HepG2 (cell line): ENCODE measurements around the gene EDC3. TPM values are rescaled to one million over a fixed set of nuclear protein-coding genes. Genes with fewer than 3 reads are reported as not detected.

Experiments used
- ATAC-seq: fragments of 200-7000 bp; cut with Tn5 transposase; 3 replicates; pipeline ENCODE4 v1.9.1; 2020; ENCODE audit warnings: mild to moderate bottlenecking, moderate library complexity
- BruUV-seq: library from RNA; stranded (reverse); fragments of 400-500 nt; replicated peaks from 2 replicates; lab custom pipeline; 2021; lab: Mats Ljungman, UMichigan
- CTCF ChIA-PET: fragments of 300-600 bp; formaldehyde crosslinking; extraction: SDS; loops from one replicate; lab custom pipeline; 2021; ENCODE audit warnings: low total read pairs, inconsistent platforms, low intra/inter-chr PET ratio; lab: Yijun Ruan, JAX
- POLR2A ChIA-PET: fragments of 350-600 bp; sonication (Branson Sonifier 250); formaldehyde crosslinking; loops from one replicate; lab custom pipeline; 2020; ENCODE audit warnings: antibody characterized with exemption, inconsistent platforms; lab: Yijun Ruan, JAX
- DNase-seq: peaks from one replicate; pipeline ENCODE4 v3.0.0-alpha.2; 2015; ENCODE audit warnings: low spot score
- FAIRE-seq: peaks from 3 replicates; lab custom pipeline; 2011; peaks lifted over from hg19 to GRCh38; lab: Jason Lieb, UNC
- H2AFZ ChIP-seq: one replicate; pipeline ENCODE4 v1.6.1; 2011; ENCODE audit warnings: low read length, inconsistent platforms
- H3K27ac ChIP-seq: fragments of 300-600 bp; 3 replicates; pipeline ENCODE4 v1.8.0; 2011; ENCODE audit warnings: mixed run types, mild to moderate bottlenecking, mixed read lengths, low read length, inconsistent platforms; ENCODE audit not compliant: insufficient read depth; ENCODE audit errors: extremely low read length
- H3K27me3 ChIP-seq, 2 experiments: fragments of 200-600 bp in 1 of 2; 2 replicates in 1 of 2; 3 replicates in 1 of 2; pipeline versions ENCODE4 v1.6.0 to v1.8.0; 2011; ENCODE audit warnings: low read length in 2 of 2, mild to moderate bottlenecking in 2 of 2, moderate library complexity in 2 of 2, inconsistent platforms in 1 of 2; ENCODE audit not compliant: insufficient read depth in 2 of 2, control insufficient read depth in 1 of 2
- H3K36me3 ChIP-seq, 2 experiments: fragments of 200-600 bp in 1 of 2; replicated peaks in 1 of 2; 2 replicates in 1 of 2; 3 replicates in 1 of 2; pipeline versions ENCODE4 v1.5.1 to v1.8.0; 2011; ENCODE audit warnings: low read length in 2 of 2, inconsistent platforms in 1 of 2; ENCODE audit not compliant: insufficient read depth in 2 of 2, control insufficient read depth in 1 of 2
- H3K4me1 ChIP-seq: 2 replicates; pipeline ENCODE4 v1.5.1; 2012; ENCODE audit warnings: low read length, inconsistent platforms; ENCODE audit not compliant: insufficient read depth
- H3K4me2 ChIP-seq: 2 replicates; pipeline ENCODE4 v1.6.0; 2011; ENCODE audit warnings: low read depth, low read length, inconsistent platforms
- H3K4me3 ChIP-seq, 3 experiments: fragments of 200-600 bp in 1 of 3; sonication (generic), shearing (Covaris generic) in 1 of 3; replicated peaks in 1 of 3; 2 replicates each; pipeline ENCODE4 v1.5.1; 2011 to 2016; ENCODE audit warnings: low read length in 3 of 3, inconsistent platforms in 2 of 3, low read depth in 2 of 3, mild to moderate bottlenecking in 2 of 3, control low read depth in 1 of 3, mixed read lengths in 1 of 3; ENCODE audit not compliant: insufficient read depth in 1 of 3
- H3K79me2 ChIP-seq: one replicate; pipeline ENCODE4 v1.6.1; 2011; ENCODE audit warnings: low read length, inconsistent platforms; ENCODE audit not compliant: insufficient read depth
- H3K9ac ChIP-seq: 2 replicates; pipeline ENCODE4 v1.6.0; 2011; ENCODE audit warnings: mild to moderate bottlenecking, low read depth, low read length, inconsistent platforms; ENCODE audit not compliant: insufficient read depth
- H3K9me3 ChIP-seq: 2 replicates; pipeline ENCODE4 v1.5.1; 2012; ENCODE audit warnings: mild to moderate bottlenecking, low read length
- H4K20me1 ChIP-seq: 2 replicates; pipeline ENCODE4 v1.6.0; 2011; ENCODE audit warnings: inconsistent platforms, mild to moderate bottlenecking, low read length, moderate library complexity; ENCODE audit not compliant: insufficient read depth
- AHR ChIP-seq: IDR thresholded peaks from 2 replicates; pipeline ENCODE4 v1.6.1; 2018; ENCODE audit warnings: missing genetic modification reagents, missing compliant biosample characterization
- CBX2 ChIP-seq, 2 experiments: fragments of 200-600 bp in 1 of 2; sonication (generic); formaldehyde crosslinking in 1 of 2; IDR thresholded peaks; 2 replicates each; pipeline versions ENCODE4 v1.7.0 to v1.8.1; 2018 to 2022; ENCODE audit warnings: low read depth in 2 of 2, low read length in 1 of 2, mild to moderate bottlenecking in 1 of 2, missing genetic modification reagents in 1 of 2
- CEBPG ChIP-seq: IDR thresholded peaks from 2 replicates; pipeline ENCODE4 v1.6.1; 2016
- HMG20B ChIP-seq: conservative IDR thresholded peaks from 2 replicates; pipeline ENCODE4 v1.6.1; 2016; ENCODE audit warnings: missing genetic modification reagents, missing compliant biosample characterization
- HNF4A ChIP-seq: sonication (generic); formaldehyde crosslinking; IDR thresholded peaks from 2 replicates; pipeline ENCODE4 v1.4.0; 2020; ENCODE audit warnings: missing genetic modification reagents
- POLR2A ChIP-seq, 2 experiments: IDR thresholded peaks; 2 replicates each; pipeline ENCODE4 v1.6.1; 2011; ENCODE audit warnings: low read depth in 2 of 2, low read length in 2 of 2, mild to moderate bottlenecking in 1 of 2, moderate library complexity in 1 of 2; ENCODE audit not compliant: insufficient read depth in 1 of 2
- RXRB ChIP-seq: IDR thresholded peaks from 2 replicates; pipeline ENCODE4 v1.6.1; 2016; ENCODE audit warnings: borderline replicate concordance, missing genetic modification reagents, missing compliant biosample characterization
- ZNF143 ChIP-seq: sonication (generic); formaldehyde crosslinking; IDR thresholded peaks from 2 replicates; pipeline ENCODE4 v1.4.0; 2020; ENCODE audit warnings: missing genetic modification reagents
- ZNF550 ChIP-seq: sonication (generic); formaldehyde crosslinking; IDR thresholded peaks from 2 replicates; pipeline ENCODE4 v1.4.0; 2020; ENCODE audit warnings: mild to moderate bottlenecking, missing genetic modification reagents, borderline replicate concordance
- ZNF713 ChIP-seq: sonication (generic); formaldehyde crosslinking; IDR thresholded peaks from 2 replicates; pipeline ENCODE4 v1.4.0; 2020; ENCODE audit warnings: mild to moderate bottlenecking, missing genetic modification reagents
- ZNF883 ChIP-seq: sonication (generic); formaldehyde crosslinking; IDR thresholded peaks from 2 replicates; pipeline ENCODE4 v1.5.1; 2020; ENCODE audit warnings: mild to moderate bottlenecking, missing genetic modification reagents; ENCODE audit errors: not compliant biosample characterization
- WGBS: methylation state at CpG from one replicate; pipeline ENCODE4 v1.1.6; 2017; ENCODE audit warnings: low lambda C conversion rate; 5-methylcytosine and 5-hydroxymethylcytosine counted together
- in situ Hi-C: cut with HindIII; loops from 2 replicates; pipeline ENCODE4 v1.10.0; 2017; ENCODE audit warnings: low pct_unique_long_range_greater_than_20kb; ENCODE audit not compliant: extremely low pct_ligation_motif_present
- intact Hi-C: fragments of 100-400 bp; cut with micrococcal nuclease; formaldehyde crosslinking; loops from one replicate; pipeline ENCODE4 v1.10.0; 2022; ENCODE audit not compliant: unreplicated experiment
- polyA plus RNA-seq, 8 experiments: library from polyadenylated mRNA; depleted of rRNA in 3 of 8; stranded (reverse) in 7 of 8; unstranded in 1 of 8; fragments of >200 nt; fragmentation: Illumina TruSeq in 4 of 8; extraction: Trizol in 4 of 8; gene quantifications; 2 replicates each; pipeline versions ENCODE4 v1.2.1 to v1.2.3, GENCODE V29; 2011 to 2016; ENCODE audit warnings: low read depth in 4 of 8, missing spikeins in 1 of 8, mixed read lengths in 1 of 8; ENCODE audit not compliant: insufficient read depth in 1 of 8
- total RNA-seq, 5 experiments: library from RNA; depleted of rRNA; stranded (reverse); fragments of >200 nt; fragmentation: Illumina TruSeq; extraction: Trizol; gene quantifications; 2 replicates each; pipeline ENCODE4 v1.2.3, GENCODE V29; 2016; ENCODE audit warnings: low read depth in 1 of 5
- TF ChIP-seq, protein P1 (sequence below): sonication (generic); formaldehyde crosslinking; IDR thresholded peaks from 2 replicates; pipeline ENCODE4 v1.4.0; 2020; ENCODE audit warnings: missing genetic modification reagents
- TF ChIP-seq, protein P2 (sequence below): sonication (generic); formaldehyde crosslinking; IDR thresholded peaks from 2 replicates; pipeline ENCODE4 v1.5.1; 2020; ENCODE audit warnings: missing genetic modification reagents, mild to moderate bottlenecking, borderline replicate concordance
- TF ChIP-seq, protein P3 (sequence below): sonication (generic); formaldehyde crosslinking; IDR thresholded peaks from 2 replicates; pipeline ENCODE4 v1.4.0; 2020; ENCODE audit warnings: missing genetic modification reagents
- TF ChIP-seq, protein P4 (sequence below): sonication (generic); formaldehyde crosslinking; IDR thresholded peaks from 2 replicates; pipeline ENCODE4 v1.4.0; 2020; ENCODE audit warnings: mild to moderate bottlenecking, missing genetic modification reagents

The EDC3 gene
- total and polyA plus RNA-seq, 2 of the 13 experiments (the other 11 are each of a cell fraction or from before 2014, with no cell fraction given): 17.4 to 32.0 TPM

DNA sequence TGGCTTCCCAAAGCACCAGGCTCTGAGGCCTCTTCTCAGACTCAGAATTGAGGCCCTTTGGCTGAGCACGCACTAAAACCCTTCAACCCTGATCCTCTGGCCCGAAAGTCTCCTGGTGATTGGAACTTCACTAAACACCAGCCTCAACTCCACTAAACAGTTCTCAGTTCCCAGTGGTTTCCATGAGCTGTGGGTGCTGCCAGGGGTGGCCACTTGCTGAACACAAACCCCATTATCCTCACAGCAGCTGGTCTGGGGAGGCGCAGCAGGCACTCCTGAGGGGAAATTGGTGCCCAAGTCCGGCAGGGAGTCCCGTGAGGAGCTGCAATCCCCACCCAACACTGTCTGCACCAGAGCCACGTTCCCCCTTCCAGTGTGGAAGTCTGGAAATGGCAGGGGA is 84.0 kb downstream of the EDC3 start:
- WGBS: 79% methylated on average over 2 of the region's 6 CpGs
- ChIA-PET POLR2A (interaction anchor here (6.9 kb wide), 1 partner anchor 13 kb away, joined by 52 read pairs; no protein-coding TSS in a partner anchor), CTCF (no interaction called here)
- H3K79me2 ChIP-seq: peaks cover 11% of the 10 kb centered on the region
- H3K4me1 ChIP-seq: peaks cover 13% of the 10 kb centered on the region
- H2AFZ ChIP-seq: no peak overlapping the region
- H4K20me1 ChIP-seq: peaks cover 5% of the 10 kb centered on the region
- peaks cover 10 to 56% of the 10 kb centered on the region in 2 experiments for H3K27me3 ChIP-seq
- DNase-seq: no peak
- no peaks in the 10 kb centered on the region for H3K9me3 ChIP-seq
- no peaks in the 10 kb centered on the region for H3K36me3 ChIP-seq
- H3K27ac ChIP-seq: no peak overlapping the region
- ATAC-seq: no peak
- H3K9ac ChIP-seq: no peak overlapping the region
- BruUV-seq: no TSS peak
- in situ Hi-C loops (no loop called here), intact Hi-C loops (no loop called here)
- FAIRE-seq: no peak
- no peak overlapping the region for H3K4me2 ChIP-seq
- no peak overlapping the region for H3K4me3 ChIP-seq
- TF ChIP-seq POLR2A (IDR thresholded peaks at IDR 0.05; ENCODE audit: insufficient read depth in 1 of 2, low read depth in 2 of 2, low read length in 2 of 2) (no peak), HNF4A (CRISPR knock-in tag) (no peak), CEBPG (CRISPR knock-in tag) (no peak), ZNF883 (no peak), ZNF550 (CRISPR knock-in tag) (no peak), ZNF713 (CRISPR knock-in tag) (no peak), RXRB (no peak), ZNF143 (no peak), HMG20B (CRISPR knock-in tag) (no peak), AHR (CRISPR knock-in tag) (no peak), CBX2 (IDR thresholded peaks at IDR 0.05; ENCODE audit: low read depth, low read length) (no peak), CBX2 (CRISPR knock-in tag; IDR thresholded peaks at IDR 0.05; ENCODE audit: low read depth) (no peak)
- TF ChIP-seq, protein P1, sequence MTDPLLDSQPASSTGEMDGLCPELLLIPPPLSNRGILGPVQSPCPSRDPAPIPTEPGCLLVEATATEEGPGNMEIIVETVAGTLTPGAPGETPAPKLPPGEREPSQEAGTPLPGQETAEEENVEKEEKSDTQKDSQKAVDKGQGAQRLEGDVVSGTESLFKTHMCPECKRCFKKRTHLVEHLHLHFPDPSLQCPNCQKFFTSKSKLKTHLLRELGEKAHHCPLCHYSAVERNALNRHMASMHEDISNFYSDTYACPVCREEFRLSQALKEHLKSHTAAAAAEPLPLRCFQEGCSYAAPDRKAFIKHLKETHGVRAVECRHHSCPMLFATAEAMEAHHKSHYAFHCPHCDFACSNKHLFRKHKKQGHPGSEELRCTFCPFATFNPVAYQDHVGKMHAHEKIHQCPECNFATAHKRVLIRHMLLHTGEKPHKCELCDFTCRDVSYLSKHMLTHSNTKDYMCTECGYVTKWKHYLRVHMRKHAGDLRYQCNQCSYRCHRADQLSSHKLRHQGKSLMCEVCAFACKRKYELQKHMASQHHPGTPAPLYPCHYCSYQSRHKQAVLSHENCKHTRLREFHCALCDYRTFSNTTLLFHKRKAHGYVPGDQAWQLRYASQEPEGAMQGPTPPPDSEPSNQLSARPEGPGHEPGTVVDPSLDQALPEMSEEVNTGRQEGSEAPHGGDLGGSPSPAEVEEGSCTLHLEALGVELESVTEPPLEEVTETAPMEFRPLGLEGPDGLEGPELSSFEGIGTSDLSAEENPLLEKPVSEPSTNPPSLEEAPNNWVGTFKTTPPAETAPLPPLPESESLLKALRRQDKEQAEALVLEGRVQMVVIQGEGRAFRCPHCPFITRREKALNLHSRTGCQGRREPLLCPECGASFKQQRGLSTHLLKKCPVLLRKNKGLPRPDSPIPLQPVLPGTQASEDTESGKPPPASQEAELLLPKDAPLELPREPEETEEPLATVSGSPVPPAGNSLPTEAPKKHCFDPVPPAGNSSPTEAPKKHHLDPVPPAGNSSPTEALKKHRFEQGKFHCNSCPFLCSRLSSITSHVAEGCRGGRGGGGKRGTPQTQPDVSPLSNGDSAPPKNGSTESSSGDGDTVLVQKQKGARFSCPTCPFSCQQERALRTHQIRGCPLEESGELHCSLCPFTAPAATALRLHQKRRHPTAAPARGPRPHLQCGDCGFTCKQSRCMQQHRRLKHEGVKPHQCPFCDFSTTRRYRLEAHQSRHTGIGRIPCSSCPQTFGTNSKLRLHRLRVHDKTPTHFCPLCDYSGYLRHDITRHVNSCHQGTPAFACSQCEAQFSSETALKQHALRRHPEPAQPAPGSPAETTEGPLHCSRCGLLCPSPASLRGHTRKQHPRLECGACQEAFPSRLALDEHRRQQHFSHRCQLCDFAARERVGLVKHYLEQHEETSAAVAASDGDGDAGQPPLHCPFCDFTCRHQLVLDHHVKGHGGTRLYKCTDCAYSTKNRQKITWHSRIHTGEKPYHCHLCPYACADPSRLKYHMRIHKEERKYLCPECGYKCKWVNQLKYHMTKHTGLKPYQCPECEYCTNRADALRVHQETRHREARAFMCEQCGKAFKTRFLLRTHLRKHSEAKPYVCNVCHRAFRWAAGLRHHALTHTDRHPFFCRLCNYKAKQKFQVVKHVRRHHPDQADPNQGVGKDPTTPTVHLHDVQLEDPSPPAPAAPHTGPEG: no peak
- TF ChIP-seq, protein P2, sequence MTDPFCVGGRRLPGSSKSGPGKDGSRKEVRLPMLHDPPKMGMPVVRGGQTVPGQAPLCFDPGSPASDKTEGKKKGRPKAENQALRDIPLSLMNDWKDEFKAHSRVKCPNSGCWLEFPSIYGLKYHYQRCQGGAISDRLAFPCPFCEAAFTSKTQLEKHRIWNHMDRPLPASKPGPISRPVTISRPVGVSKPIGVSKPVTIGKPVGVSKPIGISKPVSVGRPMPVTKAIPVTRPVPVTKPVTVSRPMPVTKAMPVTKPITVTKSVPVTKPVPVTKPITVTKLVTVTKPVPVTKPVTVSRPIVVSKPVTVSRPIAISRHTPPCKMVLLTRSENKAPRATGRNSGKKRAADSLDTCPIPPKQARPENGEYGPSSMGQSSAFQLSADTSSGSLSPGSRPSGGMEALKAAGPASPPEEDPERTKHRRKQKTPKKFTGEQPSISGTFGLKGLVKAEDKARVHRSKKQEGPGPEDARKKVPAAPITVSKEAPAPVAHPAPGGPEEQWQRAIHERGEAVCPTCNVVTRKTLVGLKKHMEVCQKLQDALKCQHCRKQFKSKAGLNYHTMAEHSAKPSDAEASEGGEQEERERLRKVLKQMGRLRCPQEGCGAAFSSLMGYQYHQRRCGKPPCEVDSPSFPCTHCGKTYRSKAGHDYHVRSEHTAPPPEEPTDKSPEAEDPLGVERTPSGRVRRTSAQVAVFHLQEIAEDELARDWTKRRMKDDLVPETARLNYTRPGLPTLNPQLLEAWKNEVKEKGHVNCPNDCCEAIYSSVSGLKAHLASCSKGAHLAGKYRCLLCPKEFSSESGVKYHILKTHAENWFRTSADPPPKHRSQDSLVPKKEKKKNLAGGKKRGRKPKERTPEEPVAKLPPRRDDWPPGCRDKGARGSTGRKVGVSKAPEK: no peak
- TF ChIP-seq, protein P3, sequence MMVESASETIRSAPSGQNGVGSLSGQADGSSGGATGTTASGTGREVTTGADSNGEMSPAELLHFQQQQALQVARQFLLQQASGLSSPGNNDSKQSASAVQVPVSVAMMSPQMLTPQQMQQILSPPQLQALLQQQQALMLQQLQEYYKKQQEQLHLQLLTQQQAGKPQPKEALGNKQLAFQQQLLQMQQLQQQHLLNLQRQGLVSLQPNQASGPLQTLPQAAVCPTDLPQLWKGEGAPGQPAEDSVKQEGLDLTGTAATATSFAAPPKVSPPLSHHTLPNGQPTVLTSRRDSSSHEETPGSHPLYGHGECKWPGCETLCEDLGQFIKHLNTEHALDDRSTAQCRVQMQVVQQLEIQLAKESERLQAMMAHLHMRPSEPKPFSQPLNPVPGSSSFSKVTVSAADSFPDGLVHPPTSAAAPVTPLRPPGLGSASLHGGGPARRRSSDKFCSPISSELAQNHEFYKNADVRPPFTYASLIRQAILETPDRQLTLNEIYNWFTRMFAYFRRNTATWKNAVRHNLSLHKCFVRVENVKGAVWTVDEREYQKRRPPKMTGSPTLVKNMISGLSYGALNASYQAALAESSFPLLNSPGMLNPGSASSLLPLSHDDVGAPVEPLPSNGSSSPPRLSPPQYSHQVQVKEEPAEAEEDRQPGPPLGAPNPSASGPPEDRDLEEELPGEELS (CRISPR knock-in tag): no peak
- TF ChIP-seq, protein P4, sequence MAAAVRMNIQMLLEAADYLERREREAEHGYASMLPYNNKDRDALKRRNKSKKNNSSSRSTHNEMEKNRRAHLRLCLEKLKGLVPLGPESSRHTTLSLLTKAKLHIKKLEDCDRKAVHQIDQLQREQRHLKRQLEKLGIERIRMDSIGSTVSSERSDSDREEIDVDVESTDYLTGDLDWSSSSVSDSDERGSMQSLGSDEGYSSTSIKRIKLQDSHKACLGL: no peak
